ENCODE data around the gene SCFD2.

- TF ChIP-seq CTCF (conservative IDR thresholded peaks at IDR 0.05) = no peak
- no peak for TF ChIP-seq EZH2 (IDR thresholded peaks at IDR 0.05; ENCODE audit: low read depth)
Observed at GRCh38 chr4:53141308-53141707, 224.6 kb downstream of the SCFD2 start.

Measured in PC-9 (cell line).